ENCODE results near the gene ST3GAL2.

DNA sequence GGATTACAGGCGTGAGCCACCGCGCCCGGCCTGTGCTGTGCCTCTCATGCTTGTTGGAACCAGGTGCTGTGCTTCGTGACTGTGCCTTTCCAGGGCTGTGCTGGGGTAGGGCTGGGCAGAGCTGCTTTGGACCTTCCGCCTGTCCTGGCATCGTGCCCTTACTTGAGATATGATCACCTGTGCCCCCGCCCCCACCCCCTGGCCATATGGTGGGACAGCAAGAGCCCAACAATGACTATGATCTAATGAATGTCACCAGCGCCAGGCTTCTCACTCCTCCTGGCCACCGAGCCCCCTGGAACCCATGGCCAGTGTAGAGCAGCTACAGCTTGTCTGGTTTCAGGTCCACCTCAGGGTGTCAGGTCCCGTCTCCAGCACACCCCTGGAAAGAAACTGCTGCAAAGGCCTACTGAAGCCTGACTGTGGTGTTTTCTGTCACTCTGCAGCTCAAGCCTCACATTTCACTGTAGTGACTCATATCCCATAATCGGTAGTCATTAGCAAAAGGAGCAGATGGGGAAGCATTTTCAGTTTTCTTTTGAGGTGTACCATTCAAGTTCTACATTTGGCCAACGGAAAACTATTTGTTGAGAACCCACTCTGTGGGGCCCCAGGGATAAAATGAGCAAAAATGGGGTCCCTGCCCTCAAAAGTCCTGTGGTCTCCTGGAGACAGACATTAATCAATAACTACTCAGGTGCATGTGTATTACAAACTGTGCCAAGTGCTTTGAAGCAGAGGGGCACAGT is 37.5 kb upstream of the ST3GAL2 start:
- TF ChIP-seq, protein P1, sequence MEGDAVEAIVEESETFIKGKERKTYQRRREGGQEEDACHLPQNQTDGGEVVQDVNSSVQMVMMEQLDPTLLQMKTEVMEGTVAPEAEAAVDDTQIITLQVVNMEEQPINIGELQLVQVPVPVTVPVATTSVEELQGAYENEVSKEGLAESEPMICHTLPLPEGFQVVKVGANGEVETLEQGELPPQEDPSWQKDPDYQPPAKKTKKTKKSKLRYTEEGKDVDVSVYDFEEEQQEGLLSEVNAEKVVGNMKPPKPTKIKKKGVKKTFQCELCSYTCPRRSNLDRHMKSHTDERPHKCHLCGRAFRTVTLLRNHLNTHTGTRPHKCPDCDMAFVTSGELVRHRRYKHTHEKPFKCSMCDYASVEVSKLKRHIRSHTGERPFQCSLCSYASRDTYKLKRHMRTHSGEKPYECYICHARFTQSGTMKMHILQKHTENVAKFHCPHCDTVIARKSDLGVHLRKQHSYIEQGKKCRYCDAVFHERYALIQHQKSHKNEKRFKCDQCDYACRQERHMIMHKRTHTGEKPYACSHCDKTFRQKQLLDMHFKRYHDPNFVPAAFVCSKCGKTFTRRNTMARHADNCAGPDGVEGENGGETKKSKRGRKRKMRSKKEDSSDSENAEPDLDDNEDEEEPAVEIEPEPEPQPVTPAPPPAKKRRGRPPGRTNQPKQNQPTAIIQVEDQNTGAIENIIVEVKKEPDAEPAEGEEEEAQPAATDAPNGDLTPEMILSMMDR (IDR thresholded peaks at IDR 0.05; ENCODE audit: insufficient read depth, low read length, poor library complexity, severe bottlenecking), result no peak
- TF ChIP-seq EZH2phosphoT487 (conservative IDR thresholded peaks at IDR 0.05; ENCODE audit: low read length), result no peak
